ENCODE results near the gene ANKRD45. TPM values are rescaled to one million over a fixed set of nuclear protein-coding genes. Genes with fewer than 3 reads are reported as not detected.
A peak's percentile ranks its signal among the peaks of the same experiment; 100 is the strongest.
"Not testable (repeated sequence)": the region's sequence is repeated elsewhere in the genome, so short reads cannot be mapped to it uniquely, and the experiment has no call there.

ANKRD45 gene
- 0.64 TPM in 1 of 2 replicates, not detected in the other for total RNA-seq

DNA sequence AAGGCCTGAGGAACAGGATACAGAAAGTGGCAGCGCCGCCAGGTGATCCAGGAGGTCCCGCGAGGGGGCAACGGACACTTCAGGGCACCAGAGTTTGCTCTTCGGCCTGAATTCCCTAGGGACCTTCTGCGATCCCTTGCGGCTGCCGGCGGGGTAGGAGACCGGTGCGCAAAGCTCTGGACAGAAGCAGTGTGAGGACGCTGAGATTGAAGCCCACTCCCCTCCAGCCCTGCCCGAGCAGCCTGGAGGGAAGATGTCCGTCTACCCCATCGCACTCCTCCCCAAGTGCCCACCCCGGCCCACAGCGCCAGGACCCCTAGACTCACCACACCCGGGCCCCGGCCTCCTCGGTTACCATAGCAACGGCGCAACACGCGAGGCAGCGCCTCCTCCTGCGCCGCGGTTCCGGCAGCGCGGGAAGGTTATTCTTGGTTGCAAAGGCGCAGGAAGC lies at the start of gene ANKRD45:
TSS of gene ANKRD45 (minus strand) at position 361 of the 451 bp plus-strand sequence. CDS start 10,433 bp downstream, outside the sequence.
- no peak for DNase-seq (ENCODE audit: extremely low read depth, low read depth, low spot score)

DNA sequence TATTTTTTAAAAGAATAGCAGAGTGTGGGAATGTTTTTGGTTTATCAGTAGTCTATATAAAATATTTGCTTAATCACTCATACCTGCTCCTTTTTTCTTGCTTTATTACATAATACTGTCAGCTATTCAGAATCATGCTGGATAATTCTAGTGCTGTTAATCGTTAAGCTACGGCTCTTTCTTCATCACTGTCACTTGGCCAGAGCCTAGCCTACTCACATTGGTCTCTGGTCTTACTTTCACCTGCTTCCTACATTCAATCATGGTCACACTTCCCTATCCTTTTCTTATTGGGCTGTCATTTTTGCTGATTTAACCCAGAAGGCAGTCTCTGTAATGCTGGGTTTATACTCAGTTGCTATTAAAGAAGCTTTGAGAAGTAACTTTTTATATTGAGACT lies 47.6 kb upstream of the ANKRD45 start:
- DNase-seq (ENCODE audit: extremely low read depth, low read depth, low spot score), result no peak

DNA sequence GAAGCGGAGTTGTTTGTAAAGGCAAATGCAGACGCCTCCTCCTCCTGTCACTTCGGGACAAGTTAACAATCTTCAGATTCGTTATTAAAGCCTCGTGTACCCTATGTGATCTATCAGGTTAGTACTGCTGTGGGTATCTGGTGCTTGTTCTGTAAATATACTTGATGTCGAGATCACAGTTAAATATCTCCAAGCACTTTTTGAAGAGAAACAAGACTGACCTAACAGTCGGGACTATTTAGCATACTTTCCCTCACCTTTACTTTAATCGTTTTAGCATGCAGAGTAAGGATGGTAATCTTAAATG lies 45.8 kb upstream of the ANKRD45 start:
- DNase-seq (ENCODE audit: extremely low read depth, low read depth, low spot score), result no peak

DNA sequence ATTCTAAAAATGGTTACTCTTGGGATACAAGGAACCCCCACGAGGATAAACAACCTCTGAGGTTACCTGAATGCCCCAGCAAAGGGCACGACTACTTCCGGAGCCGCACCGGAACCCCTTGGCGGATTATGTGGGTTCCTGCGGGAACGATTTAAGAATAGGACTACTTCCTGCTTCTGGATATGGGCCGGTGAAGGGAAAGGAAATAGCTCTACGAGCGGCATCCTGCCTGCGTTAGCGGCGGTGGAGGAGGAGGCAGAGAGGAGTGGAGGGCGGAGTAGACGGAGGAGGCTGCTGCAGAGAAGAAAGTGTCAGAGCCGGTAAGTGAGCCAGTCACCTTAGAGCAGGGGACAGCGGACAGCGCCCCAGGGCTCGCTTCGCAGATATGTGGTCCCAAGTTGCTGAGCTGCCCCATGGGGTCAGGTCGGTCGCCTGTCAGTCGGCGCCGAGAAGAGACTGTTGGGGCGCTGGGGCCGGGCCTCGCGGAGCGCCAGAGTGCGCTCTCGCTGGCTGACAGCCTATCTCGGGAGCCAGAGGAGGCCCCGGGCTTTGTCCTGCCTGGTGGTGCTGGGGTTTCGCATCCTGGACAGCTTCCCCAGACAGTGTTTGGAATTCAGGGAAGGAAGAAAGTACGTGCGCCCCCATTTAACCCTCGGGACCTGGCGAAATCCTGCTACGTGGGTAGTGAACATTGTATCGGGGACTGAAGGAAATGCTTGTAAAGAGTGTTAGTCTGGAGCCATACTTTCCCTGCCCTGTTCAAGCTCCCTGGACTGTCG lies 45.3 kb upstream of the ANKRD45 start, which contains the start of gene KLHL20:
TSS of gene KLHL20 (plus strand) at position 223 of the 779 bp plus-strand sequence. CDS start 1,063 bp downstream, outside the sequence.
- DNase-seq (ENCODE audit: extremely low read depth, low read depth, low spot score), result peak; percentile 70

DNA sequence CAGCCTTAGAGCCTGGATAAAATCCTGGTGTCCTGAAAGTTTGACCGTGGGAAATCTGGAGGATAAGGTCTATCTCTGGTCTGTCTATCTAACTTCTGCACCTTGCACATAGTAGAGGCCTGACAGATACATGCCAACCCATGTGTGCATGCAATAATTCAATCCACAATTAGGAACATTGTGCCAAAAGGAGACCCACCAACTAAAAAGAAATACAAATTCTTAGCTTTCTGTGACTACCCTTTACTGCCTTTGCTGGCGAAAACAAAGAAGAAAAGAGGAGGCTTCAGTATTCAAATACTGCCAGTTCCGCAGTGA lies 44.7 kb upstream of the ANKRD45 start:
- DNase-seq (ENCODE audit: extremely low read depth, low read depth, low spot score), result peak; percentile 7

DNA sequence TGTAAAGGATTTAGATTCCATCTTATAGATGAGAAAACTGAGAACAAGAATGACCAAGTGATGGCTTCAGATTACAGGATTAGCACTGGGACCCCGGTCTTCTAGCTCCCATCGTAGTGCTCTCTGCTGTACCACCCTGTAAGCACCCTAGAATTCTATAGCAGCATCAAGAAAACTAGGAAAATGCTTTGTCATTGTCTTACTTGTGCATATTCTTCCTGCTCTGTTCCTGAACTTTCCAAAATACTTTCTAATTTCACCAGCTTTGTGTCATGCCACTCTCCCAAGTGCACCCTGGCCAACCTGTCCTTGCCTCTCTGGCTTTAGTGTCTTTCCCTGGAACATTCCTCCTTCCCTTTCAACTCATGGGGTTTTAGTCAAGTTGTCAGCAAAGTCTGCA lies 39.1 kb upstream of the ANKRD45 start:
- DNase-seq (ENCODE audit: extremely low read depth, low read depth, low spot score), result no peak

GRCh38 chr1:173705117-173705516 lies 35.5 kb upstream of the ANKRD45 start:
- no peak for DNase-seq (ENCODE audit: extremely low read depth, low read depth, low spot score)

- DNase-seq (ENCODE audit: extremely low read depth, low read depth, low spot score), result no peak
Observed at GRCh38 chr1:173702736-173703135, 33.1 kb upstream of the ANKRD45 start.

GRCh38 chr1:173701299-173701698 lies 31.6 kb upstream of the ANKRD45 start:
- DNase-seq (ENCODE audit: extremely low read depth, low read depth, low spot score), result not testable (repeated sequence)

DNA sequence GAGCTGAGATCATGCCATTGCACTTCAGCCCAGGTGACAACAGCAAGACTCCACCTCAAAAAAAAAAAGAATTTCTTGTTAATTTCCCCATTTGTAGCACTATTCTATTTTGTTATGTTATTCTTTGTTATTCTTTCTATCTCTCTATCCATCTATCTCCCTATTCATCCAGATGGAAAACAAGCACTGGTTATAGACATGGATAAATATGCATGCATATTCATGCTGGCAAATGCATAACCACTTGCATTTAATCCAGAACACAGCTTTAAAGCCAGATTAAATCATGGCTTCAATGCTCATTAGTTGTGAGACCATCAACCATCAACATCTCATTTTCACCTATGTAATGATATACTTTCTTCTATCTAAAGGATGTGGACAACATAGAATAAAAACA lies 23.6 kb upstream of the ANKRD45 start:
- no peak for DNase-seq (ENCODE audit: extremely low read depth, low read depth, low spot score)

DNA sequence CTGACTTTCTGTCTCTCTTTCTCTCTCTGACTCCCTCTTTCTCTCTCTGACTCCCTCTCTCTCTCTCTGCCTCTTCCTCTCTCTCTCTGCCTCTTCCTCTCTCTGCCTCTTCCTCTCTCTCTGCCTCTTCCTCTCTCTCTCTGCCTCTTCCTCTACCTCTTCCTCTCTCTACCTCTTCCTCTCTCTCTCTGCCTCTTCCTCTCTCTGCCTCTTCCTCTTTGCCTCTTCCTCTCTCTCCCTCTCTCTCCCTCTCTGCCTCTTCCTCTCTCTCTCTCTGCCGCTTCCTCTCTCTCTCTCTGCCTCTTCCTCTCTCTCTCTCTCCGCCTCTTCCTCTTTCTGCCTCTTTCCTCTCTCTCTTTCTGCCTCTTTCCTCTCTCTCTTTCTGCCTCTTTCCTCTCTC lies 18.6 kb upstream of the ANKRD45 start:
- DNase-seq (ENCODE audit: extremely low read depth, low read depth, low spot score), result no peak

DNA sequence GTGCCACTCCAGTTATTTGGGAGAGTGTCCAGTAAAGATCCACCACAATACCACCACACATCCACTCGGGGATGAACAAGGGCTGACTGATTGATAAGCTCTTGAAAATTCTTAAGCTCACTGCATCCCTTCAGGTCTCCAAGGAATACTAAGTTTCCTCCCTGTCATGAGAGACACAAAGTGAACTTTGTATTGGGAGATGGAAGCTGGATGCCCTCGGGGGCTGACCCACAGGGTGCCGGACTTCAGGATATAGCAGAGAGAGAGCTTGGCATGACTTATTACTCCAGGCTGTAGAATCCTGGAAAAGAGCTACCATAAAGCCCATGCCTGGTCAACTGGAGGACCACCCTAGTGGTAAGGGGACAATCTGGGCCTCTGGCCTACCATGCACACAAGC lies 15.5 kb upstream of the ANKRD45 start:
- DNase-seq (ENCODE audit: extremely low read depth, low read depth, low spot score), result not testable (repeated sequence)

DNA sequence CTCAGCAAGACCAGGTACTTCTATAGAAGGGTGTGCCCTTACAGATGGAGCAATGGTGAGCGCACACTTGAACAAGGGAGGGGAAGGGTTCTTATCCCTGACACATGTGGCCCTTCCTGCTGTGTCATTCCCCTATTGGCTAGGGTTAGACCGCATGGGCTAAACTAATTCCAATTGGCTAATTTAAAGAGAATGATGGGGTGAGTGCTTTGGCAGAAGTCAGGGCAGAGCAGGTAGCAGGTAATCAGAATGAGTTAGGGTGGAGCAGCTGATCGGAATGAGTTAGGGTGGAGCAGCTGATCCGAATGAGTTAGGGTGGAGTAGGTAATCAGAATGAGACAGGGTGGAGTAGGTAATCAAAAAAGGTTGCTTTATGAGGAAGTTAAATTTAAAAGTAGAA lies 14.2 kb upstream of the ANKRD45 start:
- not testable (repeated sequence) for DNase-seq (ENCODE audit: extremely low read depth, low read depth, low spot score)

- DNase-seq (ENCODE audit: extremely low read depth, low read depth, low spot score), result no peak
Observed at GRCh38 chr1:173682184-173682583, 12.5 kb upstream of the ANKRD45 start.

DNA sequence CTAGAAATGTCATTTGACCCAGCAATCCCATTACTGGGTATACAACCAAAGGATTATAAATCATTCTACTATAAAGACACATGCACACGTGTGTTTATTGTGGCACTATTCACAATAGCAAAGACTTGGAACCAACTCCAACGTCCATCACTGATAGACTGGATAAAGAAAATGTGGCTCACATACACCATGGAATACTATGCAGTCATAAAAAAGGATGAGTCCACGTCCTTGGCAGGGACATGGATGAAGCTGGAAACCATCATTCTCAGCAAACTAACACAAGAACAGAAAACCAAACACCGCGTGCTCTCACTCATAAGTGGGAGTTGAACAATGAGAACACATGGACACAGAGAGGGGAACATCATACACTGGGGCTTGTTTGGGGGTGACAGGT lies 10.5 kb upstream of the ANKRD45 start:
- DNase-seq (ENCODE audit: extremely low read depth, low read depth, low spot score), result not testable (repeated sequence)

DNA sequence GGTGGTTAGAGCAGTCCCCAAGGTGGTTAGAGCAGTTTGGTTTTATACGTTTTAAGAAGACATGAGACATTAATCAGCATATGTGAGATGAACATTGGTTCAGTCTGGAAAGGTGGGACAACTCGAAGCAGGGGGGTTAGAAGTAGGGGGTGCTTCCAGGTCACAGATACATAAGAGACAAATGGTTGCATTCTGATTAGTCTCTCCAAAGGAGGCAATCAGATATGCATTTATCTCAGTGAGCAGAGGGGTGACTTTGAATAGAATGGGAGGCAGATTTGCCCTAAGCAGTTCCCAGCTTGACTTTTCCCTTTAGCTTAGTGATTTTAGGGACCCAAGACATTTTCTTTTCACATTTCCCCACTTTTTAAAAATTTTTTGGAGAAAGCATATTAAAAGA lies 4.8 kb upstream of the ANKRD45 start:
- DNase-seq (ENCODE audit: extremely low read depth, low read depth, low spot score), result not testable (repeated sequence)

- DNase-seq (ENCODE audit: extremely low read depth, low read depth, low spot score), result no peak
Observed at GRCh38 chr1:173666646-173667045, 3.0 kb downstream of the ANKRD45 start.

DNA sequence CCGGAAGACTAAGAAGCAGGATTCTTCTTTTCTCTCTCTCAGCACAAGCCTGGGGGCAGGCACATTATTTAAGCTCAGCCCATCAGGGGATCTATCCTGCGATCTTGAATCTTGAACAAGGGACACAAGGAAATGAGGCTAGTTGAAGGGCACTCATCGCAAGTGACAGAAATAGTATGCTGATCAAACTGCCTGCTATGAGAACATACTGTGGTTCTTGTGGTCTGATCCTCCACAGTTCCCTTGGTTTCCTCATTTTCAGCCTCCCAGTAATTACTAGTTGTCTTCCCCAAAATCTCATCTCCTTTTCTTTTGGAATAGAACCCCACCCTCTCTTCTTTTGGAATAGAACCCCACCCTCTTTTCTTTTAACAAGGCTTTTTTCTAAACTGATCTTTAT lies 6.5 kb downstream of the ANKRD45 start:
- no peak for DNase-seq (ENCODE audit: extremely low read depth, low read depth, low spot score)

GRCh38 chr1:173661763-173662162 lies 7.9 kb downstream of the ANKRD45 start:
- DNase-seq (ENCODE audit: extremely low read depth, low read depth, low spot score), result no peak

DNA sequence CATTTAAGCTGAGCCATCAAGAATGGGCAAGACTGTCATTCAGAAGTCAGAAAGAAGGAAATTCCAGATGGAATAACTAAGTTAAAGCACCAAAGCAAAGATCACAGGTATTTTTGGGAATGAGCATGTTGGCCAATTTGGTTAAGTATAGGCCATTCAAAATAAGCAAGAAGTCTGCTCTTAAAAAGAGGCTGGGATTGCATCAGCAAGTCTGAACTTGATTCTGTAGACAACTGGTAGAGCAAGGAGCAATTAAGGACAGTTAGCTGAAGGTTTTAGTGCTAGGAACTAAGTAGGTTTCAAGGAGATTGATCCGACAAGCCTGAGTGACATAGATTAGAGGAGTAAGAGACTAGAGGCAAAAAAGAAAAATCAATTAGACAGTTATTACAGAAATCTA lies 8.4 kb downstream of the ANKRD45 start:
- no peak for DNase-seq (ENCODE audit: extremely low read depth, low read depth, low spot score)

DNA sequence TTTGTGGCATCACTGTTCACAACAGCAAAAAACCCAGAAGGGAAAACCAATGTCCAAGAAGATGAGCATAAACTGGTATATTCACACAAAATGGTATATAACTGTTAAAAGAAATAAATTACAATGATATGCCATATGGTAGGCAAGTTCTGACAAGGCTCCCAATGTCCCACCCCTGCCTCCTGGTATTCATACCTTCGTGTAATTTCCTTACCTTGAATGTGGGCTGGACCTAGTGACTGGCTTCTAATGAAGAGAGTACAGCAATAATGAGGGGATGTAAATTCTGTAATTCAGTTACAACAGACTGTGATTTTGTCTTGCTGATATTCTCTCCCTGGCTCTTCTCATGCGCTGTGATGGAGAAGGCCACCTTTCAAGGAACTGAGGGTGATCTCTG lies 9.3 kb downstream of the ANKRD45 start:
- no peak for DNase-seq (ENCODE audit: extremely low read depth, low read depth, low spot score)

GRCh38 chr1:173648880-173649605 lies 20.6 kb downstream of the ANKRD45 start:
- DNase-seq (ENCODE audit: extremely low read depth, low read depth, low spot score), result no peak

Measured in glomerular endothelial cell (primary cell).